Measurements from ENCODE around the gene CRTC1.

CRTC1 gene

DNA sequence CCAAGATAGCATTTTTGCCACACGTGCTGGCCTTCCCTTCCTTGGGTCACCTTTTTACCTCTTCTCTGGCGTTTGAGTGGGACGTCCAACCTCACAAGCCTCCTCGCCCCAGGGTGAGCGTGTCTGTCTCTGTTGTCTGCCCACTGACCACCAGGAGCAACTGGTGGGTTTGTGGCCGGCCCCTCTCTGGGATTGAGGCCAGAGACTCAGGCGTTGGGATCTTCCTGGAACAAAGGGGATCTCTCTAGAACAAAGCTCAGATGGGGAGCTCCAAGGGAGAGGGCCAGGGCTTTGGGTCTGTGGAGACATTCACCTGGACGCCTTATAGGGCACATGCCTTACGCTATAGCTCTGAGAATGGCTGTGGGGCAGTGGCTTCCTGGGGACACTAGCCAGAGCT is 90.2 kb downstream of the CRTC1 start:
- Mint-ChIP-seq H3K27ac (no peak overlapping the region), H3K4me3 (no peak overlapping the region), H3K9me3 (no peaks in the 10 kb centered on the region), H3K36me3 (ENCODE audit: low read depth) (no peaks in the 10 kb centered on the region), H3K27me3 (no peaks in the 10 kb centered on the region), H3K4me1 (ENCODE audit: low read depth) (peaks cover 5% of the 10 kb centered on the region)
- DNase-seq, result no peak

DNA sequence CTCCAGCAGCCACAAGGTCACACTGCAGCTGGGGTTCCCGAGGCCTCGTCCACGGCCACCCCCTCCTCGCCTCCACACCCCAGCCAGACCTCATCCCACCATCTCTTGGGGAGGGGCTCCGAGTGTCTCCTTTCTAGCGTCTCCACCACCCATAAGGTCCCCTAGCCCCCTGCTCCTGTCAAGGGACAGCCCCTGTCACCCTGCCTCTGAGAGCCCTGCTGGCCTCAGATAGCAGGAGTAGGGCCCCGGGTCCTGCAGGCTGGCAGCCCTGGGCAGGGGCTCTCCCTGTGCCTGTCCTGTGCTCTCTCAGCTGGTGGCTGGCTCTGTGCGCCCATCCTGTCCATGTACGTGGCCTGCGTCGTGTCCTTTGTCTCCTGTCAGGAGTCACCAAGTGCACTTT is 90.6 kb downstream of the CRTC1 start:
- Mint-ChIP-seq H3K4me1 (ENCODE audit: low read depth) (peaks cover 5% of the 10 kb centered on the region), H3K27me3 (no peaks in the 10 kb centered on the region), H3K36me3 (ENCODE audit: low read depth) (no peaks in the 10 kb centered on the region), H3K27ac (no peak overlapping the region), H3K9me3 (no peaks in the 10 kb centered on the region), H3K4me3 (no peak overlapping the region)
- no peak for DNase-seq

GRCh38 chr19:18774782-18775444 is 91.4 kb downstream of the CRTC1 start:
- H3K36me3 Mint-ChIP-seq (ENCODE audit: low read depth), result no peaks in the 10 kb centered on the region
- H3K27ac Mint-ChIP-seq, result no peak overlapping the region
- H3K4me1 Mint-ChIP-seq (ENCODE audit: low read depth), result peaks cover 5% of the 10 kb centered on the region
- H3K4me3 Mint-ChIP-seq, result no peak overlapping the region
- DNase-seq, result no peak
- H3K9me3 Mint-ChIP-seq, result no peaks in the 10 kb centered on the region
- H3K27me3 Mint-ChIP-seq, result no peaks in the 10 kb centered on the region

DNA sequence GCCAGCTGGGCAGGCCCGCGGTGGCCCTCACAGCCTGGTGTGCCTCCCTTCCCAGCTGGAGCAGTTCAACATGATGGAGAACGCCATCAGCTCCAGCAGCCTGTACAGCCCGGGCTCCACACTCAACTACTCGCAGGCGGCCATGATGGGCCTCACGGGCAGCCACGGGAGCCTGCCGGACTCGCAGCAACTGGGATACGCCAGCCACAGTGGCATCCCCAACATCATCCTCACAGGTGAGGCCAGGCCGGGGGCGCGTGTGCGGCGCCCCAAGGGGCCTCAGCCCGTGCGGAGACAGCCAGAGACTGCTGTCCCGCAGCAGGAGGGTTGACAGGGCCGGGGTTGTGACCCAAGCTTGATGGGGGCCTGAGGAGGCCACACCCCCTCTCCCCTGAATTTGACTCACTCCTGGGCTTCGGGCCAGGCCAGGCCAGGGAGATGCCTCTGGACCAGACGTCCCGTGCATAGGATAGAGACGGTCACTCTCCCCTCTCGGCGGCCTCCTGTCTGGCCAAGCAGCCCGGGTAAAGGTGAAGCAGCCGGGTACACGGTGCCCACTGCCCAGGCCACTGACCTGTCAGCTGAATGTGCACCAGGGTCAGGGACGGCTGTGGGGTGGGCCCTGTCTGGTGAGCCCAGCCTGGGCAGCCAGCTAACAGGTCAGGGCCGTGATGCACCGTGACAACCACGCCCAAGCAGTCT is 92.3 kb downstream of the CRTC1 start:
- H3K36me3 Mint-ChIP-seq (ENCODE audit: low read depth), result no peaks in the 10 kb centered on the region
- no peaks in the 10 kb centered on the region for H3K27me3 Mint-ChIP-seq
- no peak overlapping the region for H3K4me3 Mint-ChIP-seq
- H3K27ac Mint-ChIP-seq, result no peak overlapping the region
- H3K9me3 Mint-ChIP-seq, result no peaks in the 10 kb centered on the region
- H3K4me1 Mint-ChIP-seq (ENCODE audit: low read depth), result peaks cover 5% of the 10 kb centered on the region
- DNase-seq, result no peak

- DNase-seq, result no peak
- Mint-ChIP-seq H3K27ac (no peak overlapping the region), H3K4me3 (no peak overlapping the region), H3K9me3 (no peaks in the 10 kb centered on the region), H3K27me3 (no peaks in the 10 kb centered on the region), H3K36me3 (ENCODE audit: low read depth) (no peaks in the 10 kb centered on the region), H3K4me1 (ENCODE audit: low read depth) (peaks cover 5% of the 10 kb centered on the region)
Observed at GRCh38 chr19:18776288-18776594, 92.8 kb downstream of the CRTC1 start.

GRCh38 chr19:18776736-18777135 is 93.3 kb downstream of the CRTC1 start:
- no peaks in the 10 kb centered on the region for H3K9me3 Mint-ChIP-seq
- no peak overlapping the region for H3K4me3 Mint-ChIP-seq
- no peaks in the 10 kb centered on the region for H3K27me3 Mint-ChIP-seq
- H3K27ac Mint-ChIP-seq, result no peak overlapping the region
- DNase-seq, result no peak
- H3K4me1 Mint-ChIP-seq (ENCODE audit: low read depth), result peaks cover 5% of the 10 kb centered on the region
- H3K36me3 Mint-ChIP-seq (ENCODE audit: low read depth), result no peaks in the 10 kb centered on the region

DNA sequence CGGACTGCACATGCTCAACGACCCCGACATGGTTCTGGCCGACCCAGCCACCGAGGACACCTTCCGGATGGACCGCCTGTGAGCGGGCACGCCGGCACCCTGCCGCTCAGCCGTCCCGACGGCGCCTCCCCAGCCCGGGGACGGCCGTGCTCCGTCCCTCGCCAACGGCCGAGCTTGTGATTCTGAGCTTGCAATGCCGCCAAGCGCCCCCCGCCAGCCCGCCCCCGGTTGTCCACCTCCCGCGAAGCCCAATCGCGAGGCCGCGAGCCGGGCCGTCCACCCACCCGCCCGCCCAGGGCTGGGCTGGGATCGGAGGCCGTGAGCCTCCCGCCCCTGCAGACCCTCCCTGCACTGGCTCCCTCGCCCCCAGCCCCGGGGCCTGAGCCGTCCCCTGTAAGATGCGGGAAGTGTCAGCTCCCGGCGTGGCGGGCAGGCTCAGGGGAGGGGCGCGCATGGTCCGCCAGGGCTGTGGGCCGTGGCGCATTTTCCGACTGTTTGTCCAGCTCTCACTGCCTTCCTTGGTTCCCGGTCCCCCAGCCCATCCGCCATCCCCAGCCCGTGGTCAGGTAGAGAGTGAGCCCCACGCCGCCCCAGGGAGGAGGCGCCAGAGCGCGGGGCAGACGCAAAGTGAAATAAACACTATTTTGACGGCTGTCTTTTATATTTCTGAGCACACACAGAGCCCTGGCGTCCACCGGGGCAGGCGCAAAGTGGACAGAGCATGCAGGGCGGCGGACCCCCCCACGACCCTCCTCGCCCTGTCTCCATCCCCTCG is 94.0 kb downstream of the CRTC1 start:
- Mint-ChIP-seq H3K36me3 (ENCODE audit: low read depth) (no peaks in the 10 kb centered on the region), H3K27ac (no peak overlapping the region), H3K4me3 (no peak overlapping the region), H3K4me1 (ENCODE audit: low read depth) (peaks cover 5% of the 10 kb centered on the region), H3K27me3 (no peaks in the 10 kb centered on the region), H3K9me3 (no peaks in the 10 kb centered on the region)
- DNase-seq, result no peak

DNA sequence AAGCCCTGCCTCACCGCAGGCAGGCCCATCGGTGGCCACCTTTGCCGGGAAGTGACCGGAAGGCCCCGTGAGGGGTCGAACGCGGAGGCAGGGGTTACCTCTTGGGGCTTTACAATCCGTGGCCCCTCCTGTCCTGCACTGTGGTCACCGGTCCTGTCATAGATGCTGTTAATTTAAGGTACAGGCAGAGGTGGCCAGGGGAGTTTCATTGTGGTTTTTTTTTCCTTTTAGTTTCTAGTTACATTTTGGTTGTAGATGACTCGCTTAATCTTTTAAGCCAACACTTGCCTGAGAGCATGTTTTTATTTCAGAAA is 94.6 kb downstream of the CRTC1 start:
- Mint-ChIP-seq H3K36me3 (ENCODE audit: low read depth) (no peaks in the 10 kb centered on the region), H3K4me3 (no peak overlapping the region), H3K27me3 (no peaks in the 10 kb centered on the region), H3K4me1 (ENCODE audit: low read depth) (peaks cover 5% of the 10 kb centered on the region), H3K9me3 (no peaks in the 10 kb centered on the region), H3K27ac (no peak overlapping the region)
- no peak for DNase-seq

- H3K9me3 Mint-ChIP-seq, result no peaks in the 10 kb centered on the region
- H3K4me3 Mint-ChIP-seq, result no peak overlapping the region
- no peak for DNase-seq
- peaks cover 5% of the 10 kb centered on the region for H3K4me1 Mint-ChIP-seq (ENCODE audit: low read depth)
- H3K27me3 Mint-ChIP-seq, result no peaks in the 10 kb centered on the region
- H3K36me3 Mint-ChIP-seq (ENCODE audit: low read depth), result no peaks in the 10 kb centered on the region
- no peak overlapping the region for H3K27ac Mint-ChIP-seq
Observed at GRCh38 chr19:18778826-18779495, 95.5 kb downstream of the CRTC1 start.

- no peak for DNase-seq
- Mint-ChIP-seq H3K27me3 (peaks cover 9% of the 10 kb centered on the region), H3K27ac (no peak overlapping the region), H3K4me1 (ENCODE audit: low read depth) (peaks cover 5% of the 10 kb centered on the region), H3K9me3 (no peaks in the 10 kb centered on the region), H3K36me3 (ENCODE audit: low read depth) (no peaks in the 10 kb centered on the region), H3K4me3 (no peak overlapping the region)
Observed at GRCh38 chr19:18780081-18780480, 96.6 kb downstream of the CRTC1 start.

GRCh38 chr19:18780631-18781030 is 97.2 kb downstream of the CRTC1 start:
- H3K36me3 Mint-ChIP-seq (ENCODE audit: low read depth), result no peaks in the 10 kb centered on the region
- no peak for DNase-seq
- no peak overlapping the region for H3K27ac Mint-ChIP-seq
- H3K27me3 Mint-ChIP-seq, result peaks cover 13% of the 10 kb centered on the region
- H3K9me3 Mint-ChIP-seq, result no peaks in the 10 kb centered on the region
- peaks cover 9% of the 10 kb centered on the region for H3K4me1 Mint-ChIP-seq (ENCODE audit: low read depth)
- no peak overlapping the region for H3K4me3 Mint-ChIP-seq

GRCh38 chr19:18781047-18781600 is 97.6 kb downstream of the CRTC1 start:
- Mint-ChIP-seq H3K9me3 (no peaks in the 10 kb centered on the region), H3K36me3 (ENCODE audit: low read depth) (no peaks in the 10 kb centered on the region), H3K4me1 (ENCODE audit: low read depth) (peaks cover 13% of the 10 kb centered on the region), H3K4me3 (no peak overlapping the region), H3K27ac (no peak overlapping the region), H3K27me3 (peaks cover 18% of the 10 kb centered on the region)
- DNase-seq, result no peak

DNA sequence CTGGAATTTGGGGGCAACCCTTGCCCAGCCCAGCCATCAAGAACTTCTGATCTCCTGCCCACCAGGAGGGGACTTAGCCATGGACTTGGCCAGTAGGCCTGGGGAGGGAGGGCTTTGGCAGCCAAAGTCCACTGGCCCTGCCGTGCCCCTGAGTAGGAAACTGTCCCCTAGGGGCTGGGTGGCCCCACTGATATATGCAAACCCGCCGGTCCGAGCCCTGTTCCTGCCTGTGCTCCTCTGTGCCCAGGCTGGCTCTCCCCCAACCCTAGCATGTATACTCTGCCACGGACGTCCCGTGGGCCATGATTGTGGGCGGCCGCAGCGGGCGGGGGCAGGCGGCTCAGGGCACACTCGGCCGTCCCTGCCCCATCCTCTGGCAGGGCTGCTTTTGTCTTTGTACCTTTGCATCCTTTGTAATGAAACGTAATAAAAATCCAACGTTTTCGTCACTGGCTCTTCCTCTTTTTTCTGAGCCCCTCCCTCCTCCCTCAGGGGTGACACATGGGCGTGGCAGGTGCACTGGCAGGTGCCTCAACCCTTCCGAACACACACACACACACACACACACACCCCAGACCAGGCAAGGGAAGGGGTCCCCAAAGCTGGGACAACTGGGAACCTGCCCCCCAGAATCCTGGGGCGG is 98.5 kb downstream of the CRTC1 start:
- no peaks in the 10 kb centered on the region for H3K9me3 Mint-ChIP-seq
- no peak overlapping the region for H3K4me3 Mint-ChIP-seq
- H3K27ac Mint-ChIP-seq, result no peak overlapping the region
- H3K27me3 Mint-ChIP-seq, result peaks cover 27% of the 10 kb centered on the region
- no peaks in the 10 kb centered on the region for H3K36me3 Mint-ChIP-seq (ENCODE audit: low read depth)
- H3K4me1 Mint-ChIP-seq (ENCODE audit: low read depth), result peaks cover 15% of the 10 kb centered on the region
- no peak for DNase-seq

DNA sequence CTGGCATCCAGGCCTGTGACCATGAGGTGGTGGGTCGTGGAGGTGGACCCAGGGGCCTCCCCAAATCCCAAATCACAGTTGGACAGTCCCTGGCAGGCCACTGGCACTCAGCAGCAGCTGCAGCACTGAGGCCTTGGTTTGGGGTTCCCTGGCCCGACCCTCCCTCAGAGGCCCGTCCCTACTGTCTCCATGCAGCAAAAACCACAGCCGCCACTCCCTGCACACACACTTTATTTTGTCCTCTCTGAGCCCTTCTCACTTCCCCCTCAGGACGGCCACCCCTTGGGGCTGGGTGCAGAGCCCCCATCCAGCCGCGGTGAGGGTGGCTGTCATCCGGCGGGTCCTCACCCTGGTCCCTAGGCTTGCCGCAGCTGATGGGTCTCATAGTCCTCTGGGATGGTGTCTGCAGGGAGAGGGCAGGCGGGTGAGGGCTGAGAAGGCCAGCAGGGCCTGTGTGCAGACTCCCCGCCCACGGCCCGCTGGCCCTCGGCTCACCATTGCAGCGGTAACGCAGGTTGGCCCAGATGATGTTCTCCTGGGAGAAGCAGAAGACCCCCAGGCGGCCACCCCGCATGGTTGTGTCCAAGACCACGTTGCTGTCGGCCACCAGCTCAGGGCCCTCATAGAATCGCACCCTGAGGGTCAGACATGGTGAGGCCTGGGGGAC is 99.2 kb downstream of the CRTC1 start:
- no peaks in the 10 kb centered on the region for H3K36me3 Mint-ChIP-seq (ENCODE audit: low read depth)
- H3K27me3 Mint-ChIP-seq, result peaks cover 34% of the 10 kb centered on the region
- no peak for DNase-seq
- no peak overlapping the region for H3K4me3 Mint-ChIP-seq
- no peaks in the 10 kb centered on the region for H3K9me3 Mint-ChIP-seq
- no peak overlapping the region for H3K27ac Mint-ChIP-seq
- H3K4me1 Mint-ChIP-seq (ENCODE audit: low read depth), result peaks cover 20% of the 10 kb centered on the region
